HepG2 (cell line): ENCODE measurements around the gene SIRT7. TPM values are rescaled to one million over a fixed set of nuclear protein-coding genes. Genes with fewer than 3 reads are reported as not detected.

ENCODE experiments used
- ATAC-seq: fragments of 200-7000 bp; cut with Tn5 transposase; 3 replicates; pipeline ENCODE4 v1.9.1; 2020; ENCODE audit warnings: mild to moderate bottlenecking, moderate library complexity
- BruUV-seq: library from RNA; stranded (reverse); fragments of 400-500 nt; replicated peaks from 2 replicates; lab custom pipeline; 2021; lab: Mats Ljungman, UMichigan
- CTCF ChIA-PET: fragments of 300-600 bp; formaldehyde crosslinking; extraction: SDS; loops from one replicate; lab custom pipeline; 2021; ENCODE audit warnings: low total read pairs, inconsistent platforms, low intra/inter-chr PET ratio; lab: Yijun Ruan, JAX
- POLR2A ChIA-PET: fragments of 350-600 bp; sonication (Branson Sonifier 250); formaldehyde crosslinking; loops from one replicate; lab custom pipeline; 2020; ENCODE audit warnings: antibody characterized with exemption, inconsistent platforms; lab: Yijun Ruan, JAX
- DNase-seq: peaks from one replicate; pipeline ENCODE4 v3.0.0-alpha.2; 2015; ENCODE audit warnings: low spot score
- FAIRE-seq: peaks from 3 replicates; lab custom pipeline; 2011; peaks lifted over from hg19 to GRCh38; lab: Jason Lieb, UNC
- H2AFZ ChIP-seq: one replicate; pipeline ENCODE4 v1.6.1; 2011; ENCODE audit warnings: low read length, inconsistent platforms
- H3K27ac ChIP-seq: fragments of 300-600 bp; 3 replicates; pipeline ENCODE4 v1.8.0; 2011; ENCODE audit warnings: mixed run types, mild to moderate bottlenecking, mixed read lengths, low read length, inconsistent platforms; ENCODE audit not compliant: insufficient read depth; ENCODE audit errors: extremely low read length
- H3K27me3 ChIP-seq, 2 experiments: fragments of 200-600 bp in 1 of 2; 2 replicates in 1 of 2; 3 replicates in 1 of 2; pipeline versions ENCODE4 v1.6.0 to v1.8.0; 2011; ENCODE audit warnings: low read length in 2 of 2, mild to moderate bottlenecking in 2 of 2, moderate library complexity in 2 of 2, inconsistent platforms in 1 of 2; ENCODE audit not compliant: insufficient read depth in 2 of 2, control insufficient read depth in 1 of 2
- H3K36me3 ChIP-seq, 2 experiments: fragments of 200-600 bp in 1 of 2; replicated peaks in 1 of 2; 2 replicates in 1 of 2; 3 replicates in 1 of 2; pipeline versions ENCODE4 v1.5.1 to v1.8.0; 2011; ENCODE audit warnings: low read length in 2 of 2, inconsistent platforms in 1 of 2; ENCODE audit not compliant: insufficient read depth in 2 of 2, control insufficient read depth in 1 of 2
- H3K4me1 ChIP-seq: 2 replicates; pipeline ENCODE4 v1.5.1; 2012; ENCODE audit warnings: low read length, inconsistent platforms; ENCODE audit not compliant: insufficient read depth
- H3K4me2 ChIP-seq: 2 replicates; pipeline ENCODE4 v1.6.0; 2011; ENCODE audit warnings: low read depth, low read length, inconsistent platforms
- H3K4me3 ChIP-seq, 3 experiments: fragments of 200-600 bp in 1 of 3; sonication (generic), shearing (Covaris generic) in 1 of 3; replicated peaks in 1 of 3; 2 replicates each; pipeline ENCODE4 v1.5.1; 2011 to 2016; ENCODE audit warnings: low read length in 3 of 3, inconsistent platforms in 2 of 3, low read depth in 2 of 3, mild to moderate bottlenecking in 2 of 3, control low read depth in 1 of 3, mixed read lengths in 1 of 3; ENCODE audit not compliant: insufficient read depth in 1 of 3
- H3K79me2 ChIP-seq: one replicate; pipeline ENCODE4 v1.6.1; 2011; ENCODE audit warnings: low read length, inconsistent platforms; ENCODE audit not compliant: insufficient read depth
- H3K9ac ChIP-seq: 2 replicates; pipeline ENCODE4 v1.6.0; 2011; ENCODE audit warnings: mild to moderate bottlenecking, low read depth, low read length, inconsistent platforms; ENCODE audit not compliant: insufficient read depth
- H3K9me3 ChIP-seq: 2 replicates; pipeline ENCODE4 v1.5.1; 2012; ENCODE audit warnings: mild to moderate bottlenecking, low read length
- H4K20me1 ChIP-seq: 2 replicates; pipeline ENCODE4 v1.6.0; 2011; ENCODE audit warnings: inconsistent platforms, mild to moderate bottlenecking, low read length, moderate library complexity; ENCODE audit not compliant: insufficient read depth
- ATF7-NPFF ChIP-seq: sonication (generic); formaldehyde crosslinking; IDR thresholded peaks from 2 replicates; pipeline ENCODE4 v1.8.1; 2023; ENCODE audit warnings: mild to moderate bottlenecking, low read depth, missing genetic modification reagents, moderate library complexity
- ETV6 ChIP-seq: sonication (generic); formaldehyde crosslinking; conservative IDR thresholded peaks from 2 replicates; pipeline ENCODE4 v1.4.0; 2020; ENCODE audit warnings: missing genetic modification reagents
- FOXJ3 ChIP-seq: sonication (generic); formaldehyde crosslinking; IDR thresholded peaks from 2 replicates; pipeline ENCODE4 v1.4.0; 2020; ENCODE audit warnings: missing genetic modification reagents, mild to moderate bottlenecking, borderline replicate concordance
- IKZF4 ChIP-seq: sonication (generic); formaldehyde crosslinking; IDR thresholded peaks from 2 replicates; pipeline ENCODE4 v1.5.1; 2020; ENCODE audit warnings: borderline replicate concordance, mild to moderate bottlenecking, low read depth, missing genetic modification reagents; ENCODE audit errors: not compliant biosample characterization
- KDM3A ChIP-seq: IDR thresholded peaks from 2 replicates; pipeline ENCODE4 v1.6.1; 2018; ENCODE audit warnings: low read depth, missing compliant biosample characterization
- KLF12 ChIP-seq: sonication (generic); formaldehyde crosslinking; IDR thresholded peaks from 2 replicates; pipeline ENCODE4 v1.4.0; 2020; ENCODE audit warnings: missing genetic modification reagents, borderline replicate concordance
- KLF13 ChIP-seq: sonication (generic); formaldehyde crosslinking; IDR thresholded peaks from 2 replicates; pipeline ENCODE4 v1.4.0; 2020; ENCODE audit warnings: mild to moderate bottlenecking, missing genetic modification reagents
- MBD4 ChIP-seq: IDR thresholded peaks from 2 replicates; pipeline ENCODE4 v1.6.1; 2012; ENCODE audit warnings: low read length, inconsistent platforms, borderline replicate concordance
- MXD3 ChIP-seq: IDR thresholded peaks from 2 replicates; pipeline ENCODE4 v1.6.1; 2016; ENCODE audit warnings: mild to moderate bottlenecking, missing biosample characterization, missing genetic modification reagents
- MXI1 ChIP-seq: IDR thresholded peaks from 3 replicates; pipeline ENCODE4 v1.6.1; 2012; ENCODE audit warnings: low read depth, low read length, inconsistent platforms, borderline replicate concordance
- MYC ChIP-seq: sonication (generic); formaldehyde crosslinking; IDR thresholded peaks from 2 replicates; pipeline ENCODE4 v1.9.0; 2021; ENCODE audit warnings: missing genetic modification reagents, borderline replicate concordance
- NR3C1 ChIP-seq: sonication (generic); formaldehyde crosslinking; IDR thresholded peaks from 2 replicates; pipeline ENCODE4 v1.4.0; 2020; ENCODE audit warnings: missing genetic modification reagents
- SIN3A ChIP-seq: IDR thresholded peaks from 2 replicates; pipeline ENCODE4 v1.6.1; 2011; ENCODE audit warnings: low read depth, mild to moderate bottlenecking, control low read depth, low read length, borderline replicate concordance
- SIN3B ChIP-seq: fragments of 150-350 bp; IDR thresholded peaks from 2 replicates; pipeline ENCODE4 v1.6.1; 2014; ENCODE audit warnings: low read length
- TAF1 ChIP-seq: sonication (generic); formaldehyde crosslinking; IDR thresholded peaks from 2 replicates; pipeline ENCODE4 v1.4.0; 2020; ENCODE audit warnings: missing genetic modification reagents
- U2AF2 ChIP-seq: fragments of 200-400 bp; formaldehyde crosslinking; IDR thresholded peaks from 2 replicates; pipeline ENCODE4 v1.6.1; 2017; ENCODE audit warnings: low read depth, mild to moderate bottlenecking, low read length
- ZBTB42 ChIP-seq: sonication (generic); formaldehyde crosslinking; IDR thresholded peaks from 2 replicates; pipeline ENCODE4 v1.5.0; 2020; ENCODE audit warnings: mild to moderate bottlenecking, missing genetic modification reagents
- ZNF337 ChIP-seq: sonication (generic); formaldehyde crosslinking; IDR thresholded peaks from 2 replicates; pipeline ENCODE4 v1.5.1; 2020; ENCODE audit warnings: missing genetic modification reagents, low read depth, mild to moderate bottlenecking, borderline replicate concordance
- ZNF383 ChIP-seq: sonication (generic); formaldehyde crosslinking; IDR thresholded peaks from 2 replicates; pipeline ENCODE4 v1.4.0; 2020; ENCODE audit warnings: missing genetic modification reagents, mild to moderate bottlenecking, borderline replicate concordance
- ZNF883 ChIP-seq: sonication (generic); formaldehyde crosslinking; IDR thresholded peaks from 2 replicates; pipeline ENCODE4 v1.5.1; 2020; ENCODE audit warnings: mild to moderate bottlenecking, missing genetic modification reagents; ENCODE audit errors: not compliant biosample characterization
- WGBS: methylation state at CpG from one replicate; pipeline ENCODE4 v1.1.6; 2017; ENCODE audit warnings: low lambda C conversion rate; 5-methylcytosine and 5-hydroxymethylcytosine counted together
- in situ Hi-C: cut with HindIII; loops from 2 replicates; pipeline ENCODE4 v1.10.0; 2017; ENCODE audit warnings: low pct_unique_long_range_greater_than_20kb; ENCODE audit not compliant: extremely low pct_ligation_motif_present
- intact Hi-C: fragments of 100-400 bp; cut with micrococcal nuclease; formaldehyde crosslinking; loops from one replicate; pipeline ENCODE4 v1.10.0; 2022; ENCODE audit not compliant: unreplicated experiment
- polyA plus RNA-seq, 8 experiments: library from polyadenylated mRNA; depleted of rRNA in 3 of 8; stranded (reverse) in 7 of 8; unstranded in 1 of 8; fragments of >200 nt; fragmentation: Illumina TruSeq in 4 of 8; extraction: Trizol in 4 of 8; gene quantifications; 2 replicates each; pipeline versions ENCODE4 v1.2.1 to v1.2.3, GENCODE V29; 2011 to 2016; ENCODE audit warnings: low read depth in 4 of 8, missing spikeins in 1 of 8, mixed read lengths in 1 of 8; ENCODE audit not compliant: insufficient read depth in 1 of 8
- total RNA-seq, 5 experiments: library from RNA; depleted of rRNA; stranded (reverse); fragments of >200 nt; fragmentation: Illumina TruSeq; extraction: Trizol; gene quantifications; 2 replicates each; pipeline ENCODE4 v1.2.3, GENCODE V29; 2016; ENCODE audit warnings: low read depth in 1 of 5
- TF ChIP-seq, protein P1 (sequence below): sonication (generic); formaldehyde crosslinking; IDR thresholded peaks from 2 replicates; pipeline ENCODE4 v1.4.0; 2020; ENCODE audit warnings: missing genetic modification reagents

The SIRT7 gene
- total and polyA plus RNA-seq, 2 of the 13 experiments (the other 11 are each of a cell fraction or from before 2014, with no cell fraction given): 8.3 to 24.8 TPM

GRCh38 chr17:81911277-81911961 is 6.6 kb downstream of the SIRT7 start, which contains the start of gene PCYT2 (continued):
- TF ChIP-seq MYC (CRISPR knock-in tag) (peak; percentile 67; the same call in 1 of the 2 replicates), MBD4 (no peak), ATF7-NPFF (CRISPR knock-in tag) (0 out of 2 replicates have a peak, but pooled peaks have one; percentile 49), MXI1 (peak; percentile 84; the same call in 1 of the 3 replicates), KLF13 (CRISPR knock-in tag) (no peak), SIN3A (peak; percentile 71; the same call in 1 of the 2 replicates), IKZF4 (CRISPR knock-in tag) (no peak)

- CTCF ChIA-PET: no interaction called here
- H3K4me2 ChIP-seq: peak overlapping the region; percentile 99
- DNase-seq: no peak
- POLR2A ChIA-PET: interaction anchor here (0.6 to 3.5 kb wide), 10 partner anchors 10 to 197 kb away, joined by 3 to 52 read pairs (median 6); partner anchors contain the start of genes ARHGDIA, CENPX, LRRC45 and MAFG
- H3K27me3 ChIP-seq: no peaks in the 10 kb centered on the region; a peak in 1 of 5 replicates
- no peaks in the 10 kb centered on the region for H3K9me3 ChIP-seq
- peak overlapping the region; percentile 99 for H3K9ac ChIP-seq
- peaks cover 9% of the 10 kb centered on the region; the same call in 1 of the 2 replicates for H4K20me1 ChIP-seq
- FAIRE-seq: no peak
- H3K36me3 ChIP-seq: peaks cover 60 to 77% of the 10 kb centered on the region in 2 experiments
- H3K27ac ChIP-seq: peak overlapping the region; percentile 99
- 3% methylated on average over 15 of the region's 55 CpGs for WGBS
- no peak overlapping the region for H2AFZ ChIP-seq
- ATAC-seq: no peak; the same call in 2 of the 3 replicates
- peaks cover 41% of the 10 kb centered on the region for H3K4me1 ChIP-seq
- TSS peak; percentile 94 for BruUV-seq
- in situ Hi-C loops (no loop called here), intact Hi-C loops (loop anchor here (2.0 to 5.0 kb wide), 2 partner anchors 16 to 39 kb away; partner anchors contain the start of genes ARHGDIA and MAFG)
- H3K4me3 ChIP-seq: peak overlapping the region; percentile 68 to 99 (median 97)
- peaks cover 36% of the 10 kb centered on the region for H3K79me2 ChIP-seq
- TF ChIP-seq, protein P1, sequence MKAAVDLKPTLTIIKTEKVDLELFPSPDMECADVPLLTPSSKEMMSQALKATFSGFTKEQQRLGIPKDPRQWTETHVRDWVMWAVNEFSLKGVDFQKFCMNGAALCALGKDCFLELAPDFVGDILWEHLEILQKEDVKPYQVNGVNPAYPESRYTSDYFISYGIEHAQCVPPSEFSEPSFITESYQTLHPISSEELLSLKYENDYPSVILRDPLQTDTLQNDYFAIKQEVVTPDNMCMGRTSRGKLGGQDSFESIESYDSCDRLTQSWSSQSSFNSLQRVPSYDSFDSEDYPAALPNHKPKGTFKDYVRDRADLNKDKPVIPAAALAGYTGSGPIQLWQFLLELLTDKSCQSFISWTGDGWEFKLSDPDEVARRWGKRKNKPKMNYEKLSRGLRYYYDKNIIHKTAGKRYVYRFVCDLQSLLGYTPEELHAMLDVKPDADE (CRISPR knock-in tag): 0 out of 2 replicates have a peak, but pooled peaks have one; percentile 70
- no peak for TF ChIP-seq ZNF383 (CRISPR knock-in tag)
- TF ChIP-seq KLF12: 0 out of 2 replicates have a peak, but pooled peaks have one; percentile 16
- TF ChIP-seq MYC (CRISPR knock-in tag): no peak
- 0 out of 2 replicates have a peak, but pooled peaks have one; percentile 19 for TF ChIP-seq U2AF2
- TF ChIP-seq KDM3A (CRISPR knock-in tag): 0 out of 2 replicates have a peak, but pooled peaks have one; percentile 7
- peak; percentile 2; the same call in 1 of the 2 replicates for TF ChIP-seq FOXJ3 (CRISPR knock-in tag)
- TF ChIP-seq ZBTB42 (CRISPR knock-in tag): no peak
- TF ChIP-seq NR3C1 (CRISPR knock-in tag): peak; percentile 57; the same call in 1 of the 2 replicates
- peak; percentile 46; the same call in 1 of the 2 replicates for TF ChIP-seq TAF1 (CRISPR knock-in tag)
- peak; percentile 49 for TF ChIP-seq ZNF883
- peak; percentile 75; the same call in 1 of the 2 replicates for TF ChIP-seq MXD3 (CRISPR knock-in tag)
- TF ChIP-seq ETV6 (CRISPR knock-in tag): 0 out of 2 replicates have a peak, but pooled peaks have one; percentile 37
- TF ChIP-seq ZNF337: no peak; the same call in 1 of the 2 replicates
- TF ChIP-seq SIN3B: no peak
Observed at GRCh38 chr17:81910840-81911276, 7.1 kb downstream of the SIRT7 start.
